ENCODE measurements around the gene FOXJ1. TPM values are rescaled to one million over a fixed set of nuclear protein-coding genes. Genes with fewer than 3 reads are reported as not detected.
A peak's percentile ranks its signal among the peaks of the same experiment; 100 is the strongest.

FOXJ1 gene
- total RNA-seq, 1 donor from 2014 or later: 2.9 TPM

- Histone ChIP-seq H3K36me3 (no peaks in the 10 kb centered on the region), H3K9me3 (no peaks in the 10 kb centered on the region), H3K27me3 (no peaks in the 10 kb centered on the region), H3K4me1 (peaks cover 6% of the 10 kb centered on the region), H3K4me3 (no peak overlapping the region), H3K27ac (no peak overlapping the region)
- DNase-seq (no peak), ATAC-seq (no peak)
- no peak for TF ChIP-seq CTCF (IDR thresholded peaks at IDR 0.05)
- intact Hi-C loops (cut with DNase I): loop anchor here (5.0 to 10.0 kb wide), 2 partner anchors 62 to 160 kb away; no protein-coding TSS in a partner anchor
Observed at GRCh38 chr17:76122431-76123190, 18.4 kb downstream of the FOXJ1 start.

- no peaks in the 10 kb centered on the region for H3K36me3 ChIP-seq
- intact Hi-C loops (cut with DNase I): loop anchor here (5.0 to 10.0 kb wide), 2 partner anchors 63 to 160 kb away; no protein-coding TSS in a partner anchor
- peaks cover 6% of the 10 kb centered on the region for H3K4me1 ChIP-seq
- TF ChIP-seq CTCF (IDR thresholded peaks at IDR 0.05): no peak
- ATAC-seq: peak; percentile 30
- no peaks in the 10 kb centered on the region for H3K9me3 ChIP-seq
- no peak for DNase-seq
- H3K27me3 ChIP-seq: no peaks in the 10 kb centered on the region
- H3K4me3 ChIP-seq: peak overlapping the region; percentile 37
- peak overlapping the region; percentile 17 for H3K27ac ChIP-seq
Observed at GRCh38 chr17:76121932-76122430, 19.1 kb downstream of the FOXJ1 start.

GRCh38 chr17:76120658-76121008 is 20.4 kb downstream of the FOXJ1 start:
- TF ChIP-seq CTCF (IDR thresholded peaks at IDR 0.05): no peak
- intact Hi-C loops (cut with DNase I): loop anchor here (5.0 to 10.0 kb wide), 2 partner anchors 64 to 162 kb away; no protein-coding TSS in a partner anchor
- Histone ChIP-seq H3K4me3 (no peak overlapping the region), H3K27me3 (no peaks in the 10 kb centered on the region), H3K4me1 (peaks cover 6% of the 10 kb centered on the region), H3K36me3 (no peaks in the 10 kb centered on the region), H3K9me3 (no peaks in the 10 kb centered on the region), H3K27ac (no peak overlapping the region)
- DNase-seq (no peak), ATAC-seq (no peak)

- ATAC-seq: no peak
- Histone ChIP-seq H3K27me3 (no peaks in the 10 kb centered on the region), H3K9me3 (no peaks in the 10 kb centered on the region), H3K4me1 (peaks cover 6% of the 10 kb centered on the region), H3K4me3 (no peak overlapping the region), H3K36me3 (no peaks in the 10 kb centered on the region), H3K27ac (no peak overlapping the region)
- TF ChIP-seq CTCF (IDR thresholded peaks at IDR 0.05): no peak
- intact Hi-C loops (cut with DNase I): loop anchor here (5.0 to 10.0 kb wide), 2 partner anchors 65 to 163 kb away; no protein-coding TSS in a partner anchor
- no peak for DNase-seq
Observed at GRCh38 chr17:76119409-76120371, 21.4 kb downstream of the FOXJ1 start.

GRCh38 chr17:76115138-76115754 is 25.8 kb downstream of the FOXJ1 start:
- DNase-seq (no peak), ATAC-seq (no peak)
- Histone ChIP-seq H3K36me3 (no peaks in the 10 kb centered on the region), H3K27ac (no peak overlapping the region), H3K27me3 (no peaks in the 10 kb centered on the region), H3K4me3 (no peak overlapping the region), H3K9me3 (no peaks in the 10 kb centered on the region), H3K4me1 (no peaks in the 10 kb centered on the region)
- TF ChIP-seq CTCF (IDR thresholded peaks at IDR 0.05): no peak
- intact Hi-C loops (cut with DNase I): no loop called here

All from upper lobe of right lung (tissue), 1 donor.